HG03432 (cell line): ENCODE results near the gene NR6A1.

Experiments used
- ATAC-seq: cut with Tn5 transposase; IDR thresholded peaks from one replicate; pipeline ENCODE4 v1.9.1; 2021; ENCODE audit warnings: mild to moderate bottlenecking, moderate library complexity; ENCODE audit not compliant: unreplicated experiment

NR6A1 gene

GRCh38 chr9:124479947-124480620 lies 291.0 kb downstream of the NR6A1 start:
- no peak for ATAC-seq

- no peak for ATAC-seq
Measured at GRCh38 chr9:124479371-124479770, 291.7 kb downstream of the NR6A1 start.

- no peak for ATAC-seq
Measured at GRCh38 chr9:124478354-124478753, 292.8 kb downstream of the NR6A1 start.

- no peak for ATAC-seq
Measured at GRCh38 chr9:124477648-124478285, 293.3 kb downstream of the NR6A1 start.

GRCh38 chr9:124477211-124477647 lies 293.9 kb downstream of the NR6A1 start:
- no peak for ATAC-seq

- no peak for ATAC-seq
Measured at GRCh38 chr9:124475868-124476690, 295.0 kb downstream of the NR6A1 start.

- no peak for ATAC-seq
Measured at GRCh38 chr9:124475158-124475867, 295.8 kb downstream of the NR6A1 start.

- no peak for ATAC-seq
Measured at GRCh38 chr9:124474151-124474550, 297.0 kb downstream of the NR6A1 start.

- ATAC-seq, result no peak
Measured at GRCh38 chr9:124473310-124473709, 297.8 kb downstream of the NR6A1 start.

- ATAC-seq, result no peak
Measured at GRCh38 chr9:124472770-124473169, 298.3 kb downstream of the NR6A1 start.

- ATAC-seq, result no peak
Measured at GRCh38 chr9:124471761-124472160, 299.4 kb downstream of the NR6A1 start.

- no peak for ATAC-seq
Measured at GRCh38 chr9:124470726-124471125, 300.4 kb downstream of the NR6A1 start.

- no peak for ATAC-seq
Measured at GRCh38 chr9:124470306-124470705, 300.8 kb downstream of the NR6A1 start.

- no peak for ATAC-seq
Measured at GRCh38 chr9:124469011-124469832, 301.9 kb downstream of the NR6A1 start.

GRCh38 chr9:124468061-124468740 lies 302.9 kb downstream of the NR6A1 start:
- ATAC-seq, result no peak

GRCh38 chr9:124467410-124468060 lies 303.6 kb downstream of the NR6A1 start:
- ATAC-seq, result no peak
